GM23338 (cell line): ENCODE data around the gene ZBTB8A.

Experiments
- CREB1 ChIP-seq: fragments of 250-450 bp; sonication (Bioruptor Pico); IDR thresholded peaks from 2 replicates; pipeline ENCODE4 v1.5.0; 2020; ENCODE audit warnings: low read depth, mild to moderate bottlenecking, moderate library complexity
- CTCF ChIP-seq, 2 experiments: fragments of 200-600 bp in 1 of 2; sonication (generic) in 1 of 2; conservative IDR thresholded peaks; 2 replicates each; pipeline versions ENCODE4 v1.5.1 to v1.6.1; 2016 to 2017; ENCODE audit warnings: antibody characterized with exemption in 2 of 2, low read depth in 2 of 2, mild to moderate bottlenecking in 2 of 2, moderate library complexity in 1 of 2

- no peak for TF ChIP-seq CREB1 (CRISPR knock-in tag)
- no peak for TF ChIP-seq CTCF (conservative IDR thresholded peaks at IDR 0.05; ENCODE audit: low read depth in 2 of 2)
These were observed 44.4 kb upstream of the ZBTB8A start for GRCh38 chr1:32494711-32495337.
